Measurements from ENCODE around the gene OR10H5.

DNA sequence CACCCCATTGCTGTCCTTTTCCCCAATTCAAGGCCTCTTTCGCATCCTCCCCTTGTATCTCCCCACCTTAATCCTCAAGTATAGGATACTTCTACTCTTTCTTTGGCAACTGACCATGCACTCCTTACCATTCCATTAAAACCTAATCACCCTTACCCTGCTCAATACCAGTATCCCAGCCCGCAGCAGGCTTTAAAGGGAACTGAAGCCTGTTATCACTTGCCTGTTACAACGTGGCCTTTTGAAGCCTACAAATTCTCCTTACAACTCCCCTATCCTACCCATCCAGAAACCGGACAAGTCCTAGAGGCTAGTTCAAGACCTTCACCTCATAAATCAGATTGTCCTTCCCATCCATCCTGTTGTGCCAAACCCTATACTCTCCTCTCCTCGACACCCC, 44.2 kb downstream of the OR10H5 start:
- no peak for TF ChIP-seq CTCF (IDR thresholded peaks at IDR 0.05)
- no peak for TF ChIP-seq POLR2A (IDR thresholded peaks at IDR 0.05)
